Measurements from ENCODE around the gene GJB4.
"Not testable (repeated sequence)": the region's sequence is repeated elsewhere in the genome, so short reads cannot be mapped to it uniquely, and the experiment has no call there.

Gene GJB4

DNA sequence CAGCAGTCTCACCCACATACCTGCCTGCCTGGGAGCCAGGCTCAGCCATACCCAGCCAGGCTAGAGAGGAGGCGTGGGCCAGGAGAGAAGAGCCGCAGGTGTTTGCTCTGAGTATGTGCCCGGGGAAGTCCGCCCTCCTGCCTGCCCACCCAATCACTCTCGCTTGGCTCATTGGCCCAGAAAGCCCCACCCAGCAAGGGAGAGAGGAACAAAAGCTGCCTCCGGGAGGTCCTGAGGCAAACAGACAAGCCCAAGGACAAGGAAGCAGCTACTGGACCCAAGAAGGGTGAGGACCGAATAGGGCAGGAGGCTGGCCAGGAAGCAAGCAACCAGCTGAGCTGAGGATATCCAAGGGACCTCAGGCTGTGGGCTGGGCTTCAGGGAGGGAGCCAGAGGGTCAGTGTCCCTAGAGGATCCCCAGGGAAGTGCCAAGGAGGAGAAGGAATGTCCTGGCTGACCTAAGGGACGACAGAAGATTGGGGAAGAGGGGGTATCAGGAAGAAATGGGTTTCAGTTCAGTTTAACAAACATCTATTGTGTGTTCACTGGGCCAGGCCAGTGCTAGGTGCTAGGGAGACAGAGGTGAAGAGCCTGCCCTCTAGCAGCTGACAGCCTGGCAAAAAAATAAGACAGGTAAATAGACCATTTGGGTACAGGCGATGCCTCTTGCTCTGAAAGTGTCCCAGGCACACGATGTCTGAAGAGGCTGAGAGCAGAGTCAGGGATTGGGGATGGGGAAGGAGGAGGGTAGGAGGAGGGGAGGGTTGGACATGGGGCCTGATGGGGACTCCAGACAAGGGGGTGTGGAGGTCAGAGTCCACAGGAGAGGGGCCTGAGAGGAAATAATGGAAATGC, at the start of gene GJB4:
GJB4 (plus strand) TSS at position 238 of the 855 bp plus-strand sequence. CDS start 1,515 bp downstream, outside the sequence.
- DNase-seq (ENCODE audit: low read depth in 2 of 3, low spot score in 1 of 3): no peak

DNA sequence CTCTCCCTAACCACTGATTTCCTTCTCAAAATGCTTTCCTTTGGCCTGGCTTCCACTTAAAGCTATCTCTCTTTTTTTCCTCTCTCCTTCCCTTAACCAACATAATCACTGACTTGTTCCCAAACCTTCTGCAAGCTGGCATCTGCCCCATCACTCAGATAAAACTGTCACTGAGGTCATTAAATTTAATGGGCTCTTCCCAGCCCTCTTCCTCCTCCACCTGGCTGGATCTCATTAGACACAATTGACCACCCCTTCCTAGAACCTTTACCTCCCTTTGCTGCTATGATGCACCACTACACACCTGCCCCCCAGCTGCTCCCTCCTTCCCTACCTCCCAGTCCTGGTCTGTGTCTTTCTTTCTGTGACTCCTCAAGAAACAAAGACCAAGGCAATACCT, 48.7 kb upstream of the GJB4 start:
- no peak for DNase-seq (ENCODE audit: low read depth in 2 of 3, low spot score in 1 of 3)

DNA sequence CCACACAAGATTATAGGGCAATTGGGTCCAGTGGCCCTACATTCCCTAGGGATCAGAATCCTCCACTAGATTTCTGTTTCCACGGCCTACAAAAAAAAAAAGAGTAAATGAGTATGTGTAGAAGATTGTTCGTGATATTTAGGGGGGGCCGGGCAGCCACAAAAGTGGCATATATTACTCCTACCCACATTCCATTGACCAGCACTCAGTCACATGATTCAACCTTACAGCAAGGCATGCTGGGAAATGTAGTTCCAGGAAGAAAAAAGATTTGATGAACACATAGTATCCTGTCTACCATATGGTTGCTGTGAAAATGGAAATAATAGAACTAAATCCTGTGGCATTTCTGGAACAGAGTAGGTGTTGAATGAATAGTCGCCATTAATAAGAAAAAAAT, 48.1 kb upstream of the GJB4 start:
- no peak for DNase-seq (ENCODE audit: low read depth in 2 of 3, low spot score in 1 of 3)

DNA sequence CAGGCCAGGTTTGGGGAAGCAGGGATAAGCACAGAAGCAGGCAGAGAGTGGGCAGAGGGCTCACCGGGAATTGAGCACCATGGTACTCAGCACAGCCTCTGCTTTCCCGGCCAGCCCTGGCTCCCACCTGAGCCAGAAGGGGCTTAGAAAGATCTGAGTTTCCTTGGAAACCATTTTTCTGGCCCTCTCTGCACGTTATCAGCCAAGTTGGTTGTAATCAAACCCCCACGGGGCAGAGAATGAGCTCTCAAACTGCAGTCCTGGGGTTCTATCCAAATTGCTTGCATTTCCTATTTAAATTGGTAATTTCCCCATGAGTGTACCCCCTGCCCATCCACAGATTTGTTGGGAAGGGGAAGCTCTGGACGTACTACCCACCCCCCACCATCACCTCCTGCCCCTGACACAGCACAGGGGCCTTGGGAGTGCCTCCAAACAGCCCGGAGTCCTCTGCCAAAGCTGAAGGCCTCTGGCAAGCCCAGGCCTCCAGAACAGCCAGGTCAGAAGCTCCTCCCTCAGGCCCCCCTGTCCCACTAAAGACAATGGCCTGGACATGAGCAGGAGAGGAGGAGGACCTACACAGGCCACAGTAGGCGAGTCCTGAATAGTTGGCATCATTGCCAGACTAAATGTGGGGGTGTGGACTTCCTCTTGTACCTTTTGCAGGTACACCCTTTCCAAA, 47.4 kb upstream of the GJB4 start:
- DNase-seq (ENCODE audit: low read depth in 2 of 3, low spot score in 1 of 3): no peak

DNA sequence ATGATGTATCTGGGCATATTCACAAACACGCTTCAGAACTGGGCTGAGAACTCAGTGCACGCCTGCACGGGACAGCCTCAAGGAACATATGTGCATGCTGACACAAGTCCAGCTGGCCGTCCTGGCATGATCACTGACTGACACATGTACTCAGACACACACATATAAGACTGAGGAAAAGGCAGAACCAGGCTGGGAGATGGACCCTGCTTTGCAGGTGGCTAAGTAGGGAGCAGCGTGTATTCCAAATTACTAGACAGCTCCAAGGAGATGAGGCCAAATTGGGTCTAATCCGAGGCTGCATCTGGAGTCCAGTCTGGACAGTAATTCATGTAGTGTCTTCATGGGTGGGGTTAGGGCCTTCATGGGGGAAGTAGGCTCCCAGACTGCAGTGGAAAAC, 46.1 kb upstream of the GJB4 start:
- no peak for DNase-seq (ENCODE audit: low read depth in 2 of 3, low spot score in 1 of 3)

DNA sequence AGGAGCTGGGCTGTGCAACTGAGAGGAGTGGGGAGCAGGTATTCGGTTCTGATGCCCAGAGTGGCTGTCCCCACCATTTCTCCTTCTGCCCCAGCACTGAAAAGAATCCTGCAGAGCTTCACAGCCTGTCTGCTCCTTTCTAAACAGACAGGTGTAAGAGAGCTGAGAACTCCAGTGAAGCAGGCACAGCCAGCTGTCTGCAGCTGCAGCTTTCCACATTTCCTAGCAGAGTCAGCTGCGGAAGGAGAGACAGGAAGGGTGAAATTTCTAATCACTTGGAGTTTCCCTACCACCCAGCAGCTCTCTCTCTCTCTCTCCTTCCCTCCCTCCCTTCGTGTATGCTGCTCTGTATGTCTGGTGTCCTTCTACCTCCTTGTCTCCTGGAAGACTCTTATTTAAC, 45.2 kb upstream of the GJB4 start:
- DNase-seq (ENCODE audit: low read depth in 2 of 3, low spot score in 1 of 3): no peak

DNA sequence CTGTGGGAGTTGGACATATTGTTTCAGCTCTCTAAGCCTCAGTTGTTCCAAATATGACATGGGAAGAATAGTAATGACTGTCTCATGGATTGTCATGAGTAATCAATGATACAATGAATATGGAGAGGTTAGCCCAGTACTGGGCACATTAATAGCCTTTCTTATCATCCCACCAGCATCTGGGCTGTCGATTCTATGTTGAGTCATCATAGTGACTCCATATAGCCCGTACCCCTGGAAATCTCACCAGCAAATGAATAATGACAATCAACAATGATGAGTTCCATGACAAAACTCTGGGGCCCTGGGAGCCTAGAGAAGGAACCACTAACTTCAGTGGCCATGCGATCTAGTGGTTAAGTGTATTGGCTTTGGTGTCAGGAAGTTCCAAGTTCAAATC, 44.4 kb upstream of the GJB4 start:
- DNase-seq (ENCODE audit: low read depth in 2 of 3, low spot score in 1 of 3): no peak

DNA sequence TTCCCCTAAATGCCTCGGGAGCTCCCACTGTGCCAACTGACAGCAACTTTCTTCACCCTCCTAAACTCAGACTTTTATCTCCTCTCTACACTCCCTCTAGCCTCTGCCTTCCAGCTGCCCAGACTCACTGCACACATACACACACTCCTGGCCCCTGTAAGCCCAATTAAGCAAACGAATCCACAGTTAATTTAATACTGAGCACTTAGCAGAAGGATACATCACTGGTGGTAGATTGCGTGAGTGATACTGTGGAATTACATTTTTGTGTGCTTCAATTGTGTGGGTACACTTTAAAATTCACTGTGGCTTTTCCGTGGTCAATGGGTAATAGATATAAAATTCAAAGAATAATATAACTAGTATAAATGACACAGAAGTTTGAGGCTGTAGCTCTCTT, 38.3 kb upstream of the GJB4 start:
- no peak for DNase-seq (ENCODE audit: low read depth in 2 of 3, low spot score in 1 of 3)

DNA sequence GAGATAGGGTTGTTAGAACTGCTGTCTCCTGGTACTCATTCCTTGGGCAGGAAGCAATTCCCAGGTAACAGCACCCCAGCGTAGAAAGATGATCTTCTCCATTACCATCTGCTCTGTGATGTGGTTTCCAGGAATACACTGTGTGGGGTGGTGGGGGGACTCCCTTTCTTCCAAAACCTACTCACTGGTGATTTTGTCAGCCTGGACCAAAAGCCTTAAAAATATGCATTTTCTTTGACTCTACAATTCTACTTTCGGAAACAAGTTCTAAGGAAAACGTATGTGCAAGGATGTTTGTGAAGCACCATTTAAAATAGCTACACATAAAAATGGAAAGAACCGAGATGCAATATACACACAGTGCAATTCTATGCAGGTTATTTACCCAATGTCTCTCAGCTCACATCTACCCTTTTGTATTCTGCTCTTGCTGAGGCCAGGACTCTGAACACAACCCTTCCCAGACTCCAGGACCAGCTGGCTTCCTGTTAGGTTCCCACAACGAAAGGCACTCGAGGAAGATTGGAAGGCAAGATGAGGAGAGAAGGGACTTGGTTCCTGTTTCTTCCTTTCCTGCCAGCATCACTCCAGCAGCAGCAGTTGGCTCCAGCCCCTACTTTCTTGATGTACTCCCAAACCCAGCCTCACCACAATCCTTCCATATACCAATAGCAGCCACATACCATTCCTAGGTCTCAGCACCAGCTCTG, 37.7 kb upstream of the GJB4 start:
- DNase-seq (ENCODE audit: low read depth in 2 of 3, low spot score in 1 of 3): no peak

DNA sequence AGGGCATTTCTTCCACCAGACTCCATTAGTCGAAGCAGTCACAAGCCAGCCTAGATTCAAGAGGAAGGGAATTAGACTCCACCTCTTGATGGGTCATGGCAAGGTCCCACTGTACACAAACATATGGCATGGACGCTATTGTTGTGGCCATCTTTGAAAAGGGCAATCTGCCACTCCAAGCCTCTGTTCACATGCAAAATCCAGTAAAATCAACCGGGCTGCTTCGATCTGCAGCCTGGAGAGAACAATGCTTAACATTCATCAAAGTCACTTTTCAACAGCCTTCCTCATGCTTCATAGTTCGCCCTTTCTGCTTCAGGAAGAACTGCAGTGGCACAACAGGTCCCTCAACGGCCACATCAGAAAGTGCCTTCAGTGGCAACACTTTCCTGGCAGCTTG, 32.7 kb upstream of the GJB4 start:
- no peak for DNase-seq (ENCODE audit: low read depth in 2 of 3, low spot score in 1 of 3)

DNA sequence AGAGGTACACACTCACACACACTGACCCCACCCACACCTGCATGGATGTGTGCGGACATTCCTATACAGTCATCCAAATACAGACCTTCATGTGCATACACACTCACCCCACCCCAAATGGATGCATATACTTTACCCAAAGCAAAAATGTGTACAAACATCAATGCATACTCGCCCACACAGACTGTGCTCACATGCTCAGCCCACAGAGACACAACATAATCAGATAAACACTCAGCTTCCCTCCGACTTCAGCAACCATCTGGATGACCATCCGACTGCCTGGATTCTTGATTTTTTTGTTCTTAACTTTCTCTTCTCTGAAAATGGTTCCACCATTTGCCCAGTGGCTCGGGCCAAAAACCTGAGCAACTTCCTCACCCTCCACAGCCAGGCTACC, 29.1 kb upstream of the GJB4 start:
- no peak for DNase-seq (ENCODE audit: low read depth in 2 of 3, low spot score in 1 of 3)

DNA sequence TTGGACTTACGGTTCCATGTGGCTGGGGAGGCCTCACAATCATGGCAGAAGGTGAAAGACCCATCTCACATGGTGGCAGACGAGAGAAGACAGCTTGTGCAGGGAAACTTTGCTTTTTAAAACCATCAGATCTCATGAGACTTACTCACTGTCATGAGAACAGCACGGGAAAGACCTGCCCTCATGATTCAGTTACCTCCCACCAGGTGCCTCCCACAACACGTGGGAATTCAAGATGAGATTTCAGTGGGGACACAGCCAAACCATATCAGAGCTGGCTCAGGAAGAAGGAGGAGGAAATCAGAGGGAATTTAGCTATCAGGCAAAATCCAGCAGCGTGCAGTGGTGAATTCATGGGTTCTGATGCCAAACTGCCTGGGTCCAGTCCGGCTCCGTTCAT, 26.7 kb upstream of the GJB4 start:
- not testable (repeated sequence) for DNase-seq (ENCODE audit: low read depth in 2 of 3, low spot score in 1 of 3)

DNA sequence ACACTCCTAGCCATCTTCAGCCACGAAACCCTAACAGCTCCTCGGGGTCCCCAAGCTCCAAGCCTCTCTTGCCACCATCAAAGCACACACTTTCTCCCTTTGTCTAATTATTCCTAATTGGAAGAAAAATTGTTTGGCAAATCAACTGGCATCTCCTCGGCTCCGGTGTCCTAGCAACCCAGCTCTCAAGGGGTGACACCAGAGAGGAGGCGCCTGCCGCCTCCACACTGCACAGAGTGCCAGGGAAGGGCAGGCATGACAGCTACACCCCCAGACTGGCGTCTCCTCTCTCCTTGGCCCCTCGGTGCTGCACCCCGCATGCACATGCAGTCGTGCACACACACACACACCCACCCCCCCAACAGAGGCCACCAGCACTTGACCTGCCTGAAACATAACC, 22.8 kb upstream of the GJB4 start:
- DNase-seq (ENCODE audit: low read depth in 2 of 3, low spot score in 1 of 3): no peak

DNA sequence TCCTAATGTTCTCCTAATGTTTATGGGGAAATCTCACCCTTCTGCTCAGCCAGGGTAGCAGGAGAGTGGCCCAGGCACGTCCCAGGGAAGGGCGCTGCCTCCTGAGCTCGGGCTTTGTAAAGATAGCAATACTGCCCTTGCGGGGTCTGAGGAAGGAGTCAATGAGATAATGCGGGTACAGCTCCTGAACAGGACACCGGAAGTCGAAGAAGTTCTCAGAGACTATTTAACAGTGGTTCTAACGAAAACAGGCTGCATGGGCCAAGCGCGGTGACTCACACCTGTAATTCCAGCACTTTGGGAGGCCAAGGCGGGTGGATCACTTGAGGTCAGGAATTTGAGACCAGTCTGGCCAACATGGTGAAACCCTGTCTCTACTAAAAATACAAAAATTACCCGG, 22.3 kb upstream of the GJB4 start:
- not testable (repeated sequence) for DNase-seq (ENCODE audit: low read depth in 2 of 3, low spot score in 1 of 3)

DNA sequence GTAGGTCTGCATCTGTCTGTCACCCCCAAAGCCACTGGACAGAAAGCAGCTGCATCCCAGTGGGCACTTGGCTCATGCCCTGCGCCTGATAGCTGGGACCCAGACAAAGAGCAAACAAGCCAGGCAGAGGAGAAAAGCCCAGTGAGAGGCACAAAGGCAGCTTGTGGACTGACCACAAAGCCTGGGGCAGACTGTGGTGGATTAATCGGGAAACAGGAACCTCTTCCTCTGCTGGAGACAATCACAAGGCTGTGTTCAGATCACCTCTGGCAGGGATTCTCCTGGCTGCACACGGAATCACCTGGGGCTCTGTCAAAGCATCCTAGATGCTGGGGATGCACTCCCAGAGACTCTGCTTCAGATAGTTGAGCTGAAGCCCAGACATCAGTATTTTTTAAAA, 19.9 kb upstream of the GJB4 start:
- DNase-seq (ENCODE audit: low read depth in 2 of 3, low spot score in 1 of 3): no peak

DNA sequence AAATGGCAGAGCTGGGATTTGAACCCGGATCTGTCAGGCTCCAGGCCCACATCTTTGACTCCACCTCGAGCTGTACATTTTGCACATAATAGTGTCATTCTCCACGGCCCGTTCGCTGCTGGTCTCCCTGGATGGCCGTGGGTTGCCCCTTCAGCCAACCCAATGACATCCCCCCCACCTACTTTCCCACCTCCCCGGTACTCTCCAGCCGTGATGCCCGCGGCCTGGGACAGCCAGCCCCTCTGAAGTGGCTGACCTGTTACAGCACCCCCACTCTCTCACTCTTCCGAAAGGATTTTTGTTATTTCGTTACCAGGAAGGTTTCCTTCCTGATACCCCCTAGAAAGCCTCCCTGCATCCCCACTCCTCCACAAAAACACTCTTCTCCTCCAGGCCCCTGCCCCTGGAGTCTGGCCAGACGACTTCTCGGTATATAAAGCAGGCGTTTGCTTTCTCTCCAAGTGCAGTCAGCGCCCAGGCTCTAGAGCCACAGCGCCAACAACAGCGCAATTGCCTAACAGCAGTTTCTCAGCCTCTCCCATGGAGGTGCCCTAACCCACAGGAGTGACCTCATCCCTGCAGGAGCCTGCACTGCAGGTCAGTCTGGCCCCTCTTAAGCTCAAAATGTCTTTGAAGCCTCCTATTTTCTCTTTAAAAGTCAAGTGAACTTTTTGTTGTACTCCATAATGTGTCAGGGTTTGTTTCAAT, 19.2 kb upstream of the GJB4 start:
- no peak for DNase-seq (ENCODE audit: low read depth in 2 of 3, low spot score in 1 of 3)

DNA sequence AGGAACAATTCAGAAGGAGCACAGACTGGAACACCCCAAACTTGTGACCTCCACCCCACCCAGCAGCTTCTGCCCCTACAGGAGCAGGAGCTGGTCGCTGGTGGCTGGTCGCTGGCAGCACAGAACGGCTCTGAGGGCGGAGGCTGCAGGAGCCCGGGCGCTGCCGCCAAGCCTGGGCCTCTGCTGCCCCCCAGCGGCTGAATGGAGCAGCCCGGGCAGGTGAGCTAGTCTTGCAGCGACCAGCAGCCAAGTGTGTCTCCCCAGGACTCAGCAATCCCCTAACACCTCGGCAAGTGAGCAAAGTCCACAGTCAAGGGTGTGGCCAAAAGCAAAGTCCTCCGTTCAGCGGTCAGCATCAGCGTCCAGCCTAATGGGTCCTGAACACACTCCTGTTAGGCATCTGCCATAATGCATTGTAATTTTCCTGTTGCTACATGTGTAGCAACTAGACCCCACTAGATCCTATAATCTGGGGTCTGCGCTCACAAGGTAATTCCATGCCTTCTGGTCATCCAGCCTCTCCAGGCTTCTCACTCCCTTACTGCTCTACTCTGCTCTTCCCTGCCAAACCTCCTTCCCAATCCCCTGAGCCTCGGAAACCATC, 16.8 kb upstream of the GJB4 start:
- DNase-seq (ENCODE audit: low read depth in 2 of 3, low spot score in 1 of 3): peak; percentile 58 to 82 (median 74)

DNA sequence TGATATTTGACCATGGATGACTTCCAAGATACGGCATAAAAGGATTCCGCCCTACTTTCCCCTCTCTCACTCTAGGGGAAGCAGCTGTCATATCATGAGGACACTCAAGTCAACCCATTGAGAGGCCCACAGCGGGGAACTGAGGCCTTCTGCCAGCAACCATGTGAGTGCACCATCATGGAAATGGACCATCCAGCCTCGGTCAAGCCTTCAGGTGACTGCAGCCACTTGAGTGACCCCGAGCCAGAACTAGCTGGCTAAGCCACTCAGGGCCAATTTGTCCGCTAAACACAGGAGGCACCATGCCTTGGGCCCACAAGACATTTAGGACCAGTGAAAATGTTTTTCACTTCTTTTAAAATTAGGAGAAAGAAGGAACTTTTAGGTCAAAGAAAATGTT, 15.8 kb upstream of the GJB4 start:
- no peak for DNase-seq (ENCODE audit: low read depth in 2 of 3, low spot score in 1 of 3)

DNA sequence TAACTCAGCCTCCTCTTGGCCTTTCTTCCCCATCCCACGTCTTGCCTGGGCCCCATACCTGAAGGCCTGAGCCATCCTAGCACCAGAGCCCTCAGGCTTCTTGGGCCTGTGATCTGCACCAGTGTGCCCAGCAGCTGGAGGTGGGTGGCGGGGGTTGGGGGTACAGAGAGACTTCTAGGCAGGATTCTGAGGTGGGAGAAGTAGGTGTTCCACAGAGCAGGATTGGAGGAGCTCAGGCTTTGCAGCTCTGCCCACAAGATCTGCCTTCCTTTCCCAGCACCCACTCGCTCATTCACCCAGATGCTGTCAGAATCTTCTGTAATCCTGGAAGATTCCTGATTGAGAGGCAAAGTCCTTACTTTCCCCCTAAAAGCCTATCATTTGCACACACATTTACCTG, 14.7 kb upstream of the GJB4 start:
- no peak for DNase-seq (ENCODE audit: low read depth in 2 of 3, low spot score in 1 of 3)

DNA sequence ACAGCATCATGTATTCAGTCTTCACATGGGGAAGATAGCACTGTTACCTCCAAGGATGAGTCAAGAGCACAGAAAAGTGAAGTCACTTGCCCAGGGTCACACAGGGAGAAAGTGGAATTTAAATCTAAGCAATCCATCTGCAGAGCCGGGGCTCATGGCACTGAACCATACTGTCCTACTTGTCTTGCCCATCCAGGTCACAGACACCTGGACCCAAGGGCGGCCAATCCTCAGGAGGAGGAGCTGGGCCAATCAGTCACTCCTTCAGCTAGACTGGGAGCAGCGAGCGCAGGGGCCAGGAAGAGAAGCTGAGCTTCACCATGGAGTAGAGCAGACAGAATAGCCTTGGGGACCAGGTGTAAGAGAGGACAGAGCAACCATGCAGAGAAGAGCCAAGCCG, 13.9 kb upstream of the GJB4 start:
- no peak for DNase-seq (ENCODE audit: low read depth in 2 of 3, low spot score in 1 of 3)

DNA sequence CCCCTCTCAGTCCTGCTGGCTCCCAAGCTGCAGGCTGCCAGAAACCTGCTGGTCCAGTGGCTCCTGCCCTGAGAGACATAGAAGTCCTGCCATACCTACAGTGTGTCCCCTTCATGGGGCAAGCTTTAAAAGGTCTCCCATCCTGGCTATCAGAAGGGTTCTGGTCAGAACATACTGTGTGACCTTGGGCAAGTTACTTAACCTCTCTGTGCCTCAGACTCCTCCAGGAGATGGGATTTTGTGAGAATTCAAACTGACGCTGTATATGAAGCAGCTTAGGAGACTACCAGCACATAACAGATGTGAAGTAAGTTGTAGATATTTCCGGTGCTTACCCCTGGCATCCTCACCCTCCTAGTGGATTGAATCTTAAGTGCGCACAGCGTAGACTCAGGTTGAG, 13.4 kb upstream of the GJB4 start:
- no peak for DNase-seq (ENCODE audit: low read depth in 2 of 3, low spot score in 1 of 3)

Data from stimulated activated CD4-positive, alpha-beta T cell treated with anti-CD3 and anti-CD28 coated beads, Interleukin-12 subunit alpha, Interleukin-12 subunit beta, amount 100 ng/mL, for 48 hours (primary cell).